HFFc6 (cell line): Measurements from ENCODE around the gene ATP2B2. TPM values are rescaled to one million over a fixed set of nuclear protein-coding genes. Genes with fewer than 3 reads are reported as not detected.
A peak's percentile ranks its signal among the peaks of the same experiment; 100 is the strongest.

ENCODE experiments used
- DNase-seq: peaks from one replicate; pipeline ENCODE4 v3.0.0-alpha.2; 2018
- H3K27ac Mint-ChIP-seq: 2 replicates; pipeline ENCODE4 v1.8.0; 2020; ENCODE audit warnings: mild to moderate bottlenecking, mixed read lengths
- H3K27me3 Mint-ChIP-seq: 2 replicates; pipeline ENCODE4 v1.8.0; 2021; ENCODE audit warnings: mild to moderate bottlenecking, moderate library complexity, mixed read lengths; ENCODE audit not compliant: insufficient read depth
- H3K36me3 Mint-ChIP-seq: 2 replicates; pipeline ENCODE4 v1.8.0; 2021; ENCODE audit warnings: low read depth, mixed read lengths
- H3K4me1 Mint-ChIP-seq: 2 replicates; pipeline ENCODE4 v1.8.0; 2020; ENCODE audit warnings: low read depth, mixed read lengths
- H3K4me3 Mint-ChIP-seq: 2 replicates; pipeline ENCODE4 v1.8.0; 2020; ENCODE audit warnings: mild to moderate bottlenecking, moderate library complexity, mixed read lengths
- H3K9me3 Mint-ChIP-seq: 2 replicates; pipeline ENCODE4 v1.8.0; 2020; ENCODE audit warnings: mild to moderate bottlenecking, mixed read lengths
- total RNA-seq, 6 experiments: library from RNA; stranded (reverse); fragmentation: NEBNext Ultra II Directional; extraction: Animal tissue kit (Norgen Biotek cat#: 25700); gene quantifications; 2 replicates in 1 of 6; 3 replicates in 5 of 6; pipeline ENCODE4 v1.2.3, GENCODE V29; 2021
- TF ChIP-seq, protein P1 (sequence below): fragments of 200-600 bp; sonication (generic); IDR thresholded peaks from 2 replicates; pipeline ENCODE4 v1.5.0; 2021; ENCODE audit warnings: antibody characterized with exemption, mild to moderate bottlenecking

Gene ATP2B2
- total RNA-seq, 6 experiments from 2014 or later, result not detected

DNA sequence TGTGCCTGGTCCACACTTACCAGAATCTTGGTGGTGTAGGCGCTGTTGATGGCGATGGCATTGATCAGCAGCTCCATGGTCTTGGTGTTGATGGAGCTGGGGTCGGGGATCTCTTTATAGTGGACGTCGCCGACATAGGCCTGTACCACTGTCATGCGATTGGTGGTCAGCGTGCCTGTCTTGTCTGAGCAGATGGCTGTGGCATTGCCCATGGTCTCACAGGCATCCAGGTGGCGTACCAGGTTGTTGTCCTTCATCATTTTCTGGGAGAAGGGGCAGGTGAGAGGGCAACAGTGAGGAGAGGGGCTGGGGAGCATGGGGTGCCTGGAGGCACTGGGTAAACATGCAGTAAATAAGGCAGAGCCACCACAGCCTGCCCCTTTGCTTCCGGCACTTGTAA is 133.6 kb downstream of the ATP2B2 start:
- Mint-ChIP-seq H3K4me1 (peaks cover 40% of the 10 kb centered on the region), H3K27ac (no peak overlapping the region), H3K9me3 (peaks cover 11% of the 10 kb centered on the region), H3K4me3 (no peak overlapping the region), H3K36me3 (peaks cover 9% of the 10 kb centered on the region), H3K27me3 (peaks cover 2% of the 10 kb centered on the region; the same call in 1 of the 2 replicates)
- TF ChIP-seq, protein P1, sequence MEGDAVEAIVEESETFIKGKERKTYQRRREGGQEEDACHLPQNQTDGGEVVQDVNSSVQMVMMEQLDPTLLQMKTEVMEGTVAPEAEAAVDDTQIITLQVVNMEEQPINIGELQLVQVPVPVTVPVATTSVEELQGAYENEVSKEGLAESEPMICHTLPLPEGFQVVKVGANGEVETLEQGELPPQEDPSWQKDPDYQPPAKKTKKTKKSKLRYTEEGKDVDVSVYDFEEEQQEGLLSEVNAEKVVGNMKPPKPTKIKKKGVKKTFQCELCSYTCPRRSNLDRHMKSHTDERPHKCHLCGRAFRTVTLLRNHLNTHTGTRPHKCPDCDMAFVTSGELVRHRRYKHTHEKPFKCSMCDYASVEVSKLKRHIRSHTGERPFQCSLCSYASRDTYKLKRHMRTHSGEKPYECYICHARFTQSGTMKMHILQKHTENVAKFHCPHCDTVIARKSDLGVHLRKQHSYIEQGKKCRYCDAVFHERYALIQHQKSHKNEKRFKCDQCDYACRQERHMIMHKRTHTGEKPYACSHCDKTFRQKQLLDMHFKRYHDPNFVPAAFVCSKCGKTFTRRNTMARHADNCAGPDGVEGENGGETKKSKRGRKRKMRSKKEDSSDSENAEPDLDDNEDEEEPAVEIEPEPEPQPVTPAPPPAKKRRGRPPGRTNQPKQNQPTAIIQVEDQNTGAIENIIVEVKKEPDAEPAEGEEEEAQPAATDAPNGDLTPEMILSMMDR, result no peak
- DNase-seq, result no peak

DNA sequence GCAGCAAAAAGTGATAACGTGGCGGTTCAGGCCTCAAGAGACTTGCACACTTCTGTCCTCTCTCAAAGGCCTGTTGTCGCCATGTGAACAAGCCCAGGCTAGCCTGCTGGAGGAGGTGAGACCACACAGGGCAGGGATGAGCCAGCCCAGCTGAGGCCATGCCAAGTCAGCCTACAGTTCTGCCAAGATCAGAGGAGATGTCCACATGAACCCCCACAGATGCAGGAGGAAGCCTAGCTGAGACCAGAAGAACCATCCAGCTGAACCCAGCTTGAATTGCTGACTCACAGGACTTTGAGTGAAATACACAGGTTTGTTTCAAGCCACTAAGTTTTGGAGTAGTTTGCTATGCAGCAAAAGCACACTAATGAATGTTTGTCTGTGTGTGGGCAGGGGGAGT is 134.2 kb downstream of the ATP2B2 start:
- Mint-ChIP-seq H3K4me1 (peaks cover 46% of the 10 kb centered on the region), H3K27ac (no peak overlapping the region), H3K4me3 (no peak overlapping the region), H3K36me3 (peaks cover 9% of the 10 kb centered on the region), H3K27me3 (peaks cover 1% of the 10 kb centered on the region; the same call in 1 of the 2 replicates), H3K9me3 (peaks cover 11% of the 10 kb centered on the region)
- DNase-seq, result no peak
- TF ChIP-seq, protein P1, result no peak

DNA sequence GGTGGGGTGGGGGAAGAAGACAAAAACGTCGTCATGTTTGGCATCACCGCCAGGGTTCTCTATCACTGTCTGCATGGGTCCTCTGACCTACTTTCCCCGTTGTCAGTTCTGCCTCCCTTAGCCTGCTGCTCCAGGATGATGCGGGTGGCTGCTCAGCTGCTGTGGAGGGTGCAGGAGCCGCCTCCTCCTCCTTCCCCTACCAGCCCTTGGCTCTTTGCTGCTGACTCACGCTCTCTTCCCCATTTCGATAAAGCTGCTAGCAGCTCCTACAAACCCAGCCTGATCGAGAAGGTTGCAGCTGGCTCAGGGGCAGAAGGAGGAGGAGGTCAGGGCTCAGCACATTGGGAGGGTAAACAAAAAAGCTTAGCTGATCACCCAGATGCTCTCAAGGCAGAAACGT is 135.0 kb downstream of the ATP2B2 start:
- Mint-ChIP-seq H3K4me3 (peak overlapping the region; percentile 23; the same call in 1 of the 2 replicates), H3K36me3 (peaks cover 9% of the 10 kb centered on the region), H3K27ac (peak overlapping the region; percentile 63; the same call in 1 of the 2 replicates), H3K27me3 (no peaks in the 10 kb centered on the region; the same call in 1 of the 2 replicates), H3K4me1 (peaks cover 53% of the 10 kb centered on the region), H3K9me3 (peaks cover 11% of the 10 kb centered on the region)
- TF ChIP-seq, protein P1, result peak; percentile 18; the same call in 1 of the 2 replicates
- peak; percentile 45 for DNase-seq

DNA sequence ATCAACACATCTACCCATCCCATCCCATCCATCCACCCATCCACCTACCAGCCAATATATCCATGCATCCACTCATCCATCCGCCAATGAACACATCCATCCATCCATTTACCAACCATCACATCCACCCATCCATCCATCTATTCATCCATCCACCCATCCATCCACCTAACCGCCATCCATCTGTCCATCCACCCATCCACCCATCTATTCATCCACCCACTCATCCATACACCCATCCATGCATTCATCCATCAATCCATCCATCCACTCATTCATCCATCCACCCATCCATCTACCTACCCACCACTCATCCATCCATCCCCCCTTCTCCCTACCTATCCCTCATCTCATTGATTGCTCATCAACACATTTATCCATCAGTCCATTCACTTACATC is 136.9 kb downstream of the ATP2B2 start:
- Mint-ChIP-seq H3K4me1 (peaks cover 53% of the 10 kb centered on the region), H3K4me3 (no peak overlapping the region), H3K9me3 (peaks cover 11% of the 10 kb centered on the region), H3K27me3 (no peaks in the 10 kb centered on the region; the same call in 1 of the 2 replicates), H3K27ac (no peak overlapping the region), H3K36me3 (peaks cover 9% of the 10 kb centered on the region)
- TF ChIP-seq, protein P1, result no peak
- DNase-seq, result no peak

DNA sequence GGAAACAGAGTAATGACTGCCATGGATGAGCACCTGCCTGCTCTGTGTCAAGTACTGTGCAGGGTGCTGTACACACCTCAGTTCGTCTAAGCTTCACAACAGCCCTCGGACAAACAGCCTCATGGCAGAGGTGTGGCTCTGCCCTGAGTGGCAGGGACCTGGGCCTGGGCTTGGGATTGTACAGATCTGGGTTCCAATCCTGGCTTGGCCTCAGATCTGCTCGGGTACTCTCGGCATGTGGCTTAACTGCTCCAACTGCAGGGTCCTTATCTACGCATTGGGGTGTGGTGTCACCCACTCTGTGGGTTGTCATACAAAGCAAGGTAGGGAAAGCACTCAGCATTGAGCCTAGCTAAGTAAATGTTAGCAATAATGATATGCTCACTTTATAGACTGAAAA is 137.9 kb downstream of the ATP2B2 start:
- Mint-ChIP-seq H3K4me3 (peak overlapping the region; percentile 53; the same call in 1 of the 2 replicates), H3K27ac (no peak overlapping the region; the same call in 1 of the 2 replicates), H3K9me3 (peaks cover 11% of the 10 kb centered on the region), H3K27me3 (no peaks in the 10 kb centered on the region; the same call in 1 of the 2 replicates), H3K4me1 (peaks cover 53% of the 10 kb centered on the region), H3K36me3 (peaks cover 13% of the 10 kb centered on the region)
- DNase-seq, result no peak
- TF ChIP-seq, protein P1, result no peak
